Measurements from ENCODE around the gene LSS. TPM values are rescaled to one million over a fixed set of nuclear protein-coding genes. Genes with fewer than 3 reads are reported as not detected.
"Not testable (repeated sequence)": the region's sequence is repeated elsewhere in the genome, so short reads cannot be mapped to it uniquely, and the experiment has no call there.

LSS gene
- total RNA-seq, 2 donors from 2014 or later, result 65.6 to 140 TPM

- intact Hi-C loops (cut with DNase I, micrococcal nuclease), result no loop called here
- no peak for DNase-seq
- ATAC-seq, result no peak
These were observed 34.7 kb downstream of the LSS start for GRCh38 chr21:46193829-46194373.

DNA sequence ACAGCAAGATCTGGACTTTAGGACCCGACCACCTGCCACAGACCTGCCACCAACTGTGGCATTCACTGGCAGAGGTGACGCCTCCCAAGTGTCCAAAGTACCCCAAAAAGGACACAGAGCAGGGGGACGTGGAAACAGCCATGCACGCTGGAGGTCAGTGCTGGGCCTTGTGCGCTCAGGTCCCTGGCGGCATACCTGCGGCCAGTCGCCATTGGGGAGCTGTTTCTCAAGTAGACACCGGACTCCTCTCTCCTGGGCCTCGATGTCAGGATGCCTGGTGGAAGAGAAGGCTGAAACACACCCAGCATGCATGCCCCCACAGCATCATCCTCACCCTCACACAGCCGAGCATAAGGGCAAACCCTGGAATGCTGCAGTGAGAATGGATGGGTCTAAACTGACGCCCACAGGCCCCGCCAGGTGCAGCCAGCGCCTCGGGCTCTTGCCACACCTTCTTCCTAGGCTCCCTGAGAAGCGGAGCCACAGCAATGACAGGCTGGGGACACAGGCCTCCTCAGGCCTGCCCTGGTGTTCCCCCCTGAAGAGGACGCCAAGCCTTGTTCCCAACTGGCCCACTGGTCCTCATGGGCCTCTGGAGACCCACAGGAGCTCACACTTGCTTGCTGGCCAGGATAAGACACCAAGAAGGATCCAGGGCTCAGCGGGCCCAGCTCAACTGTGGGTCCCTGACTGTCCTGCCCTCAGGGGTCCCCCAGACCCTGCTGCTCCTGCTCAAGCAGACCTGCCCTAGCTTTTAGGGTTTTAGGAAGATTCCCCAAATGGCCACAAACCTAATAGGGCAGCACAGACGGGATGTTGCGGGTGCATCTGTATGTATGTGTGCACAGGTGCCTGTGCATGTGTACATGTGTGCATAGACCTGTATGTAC is 36.6 kb downstream of the LSS start:
- intact Hi-C loops (cut with DNase I, micrococcal nuclease), result no loop called here
- DNase-seq (no peak), ATAC-seq (no peak)

GRCh38 chr21:46191257-46191685 is 37.3 kb downstream of the LSS start:
- DNase-seq (no peak), ATAC-seq (no peak)
- intact Hi-C loops (cut with DNase I, micrococcal nuclease), result no loop called here

DNA sequence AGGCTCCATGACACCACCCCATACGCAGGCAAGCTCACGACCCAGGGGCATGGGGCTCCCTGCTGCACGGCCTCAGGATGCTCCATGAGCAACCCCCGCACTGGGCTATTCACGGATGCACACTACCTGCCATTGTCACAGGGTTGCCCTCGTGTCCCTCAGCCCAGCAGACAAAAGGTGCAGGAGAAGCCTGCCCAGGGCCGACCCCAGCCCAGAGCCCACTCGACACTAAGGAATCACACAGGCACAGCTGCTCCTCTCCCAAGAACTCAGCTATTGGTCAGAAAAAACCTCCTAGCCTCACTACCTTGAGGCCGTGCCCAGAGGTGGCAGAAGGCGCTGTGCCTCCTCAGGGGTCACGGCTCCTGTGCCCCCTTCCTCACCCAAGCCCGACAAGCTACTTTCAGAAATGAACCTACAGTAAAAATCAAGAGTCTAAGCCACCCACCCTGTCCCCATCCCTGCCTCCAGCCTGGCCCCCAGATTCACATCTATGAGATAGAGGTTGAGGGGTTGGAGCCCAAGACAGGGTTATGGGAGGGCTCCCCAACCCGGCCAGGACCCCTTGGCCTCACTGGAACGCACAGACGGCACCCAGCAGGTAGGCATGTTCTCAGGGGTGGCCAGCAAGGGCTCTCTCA is 38.0 kb downstream of the LSS start:
- DNase-seq (no peak), ATAC-seq (no peak)
- intact Hi-C loops (cut with DNase I, micrococcal nuclease), result no loop called here

GRCh38 chr21:46189959-46190490 is 38.5 kb downstream of the LSS start:
- intact Hi-C loops (cut with DNase I, micrococcal nuclease), result no loop called here
- DNase-seq, result no peak
- ATAC-seq, result no peak

DNA sequence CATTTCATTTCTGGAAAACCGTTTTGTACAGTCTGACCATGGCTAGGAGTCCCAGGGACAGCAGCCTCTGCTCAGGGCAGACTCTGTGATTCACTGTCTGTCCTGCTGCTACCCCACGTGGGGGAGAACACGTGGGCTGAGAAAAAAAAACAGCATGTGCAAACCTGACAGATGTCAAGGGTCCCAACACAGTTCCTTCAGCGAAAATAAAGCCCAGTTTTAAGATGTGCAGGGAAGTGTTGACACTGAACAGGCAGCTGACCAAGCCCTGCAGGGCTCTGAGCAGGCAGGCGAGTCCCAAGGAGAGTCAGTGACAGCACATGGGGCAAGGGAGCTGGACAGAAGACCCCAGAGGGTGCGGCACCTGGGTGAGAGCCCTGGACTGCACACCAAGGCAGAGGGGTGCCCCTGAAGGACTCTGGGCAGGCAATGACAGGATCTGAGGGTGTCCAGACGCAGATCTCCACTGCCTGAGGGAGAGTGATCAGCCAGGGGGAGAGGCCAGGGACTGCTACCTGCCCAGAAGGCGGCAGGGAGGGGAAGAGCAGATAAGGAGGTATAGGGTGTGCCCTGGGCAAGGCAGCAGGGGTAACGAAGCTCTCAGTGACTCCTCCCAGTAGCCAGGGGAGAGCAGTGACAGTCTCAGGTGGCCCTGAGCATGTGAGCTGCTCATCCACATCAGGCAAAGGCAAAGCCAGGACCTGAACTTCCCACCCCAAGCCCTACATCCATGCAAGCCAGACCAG is 39.2 kb downstream of the LSS start:
- ATAC-seq (no peak), DNase-seq (no peak)
- intact Hi-C loops (cut with DNase I, micrococcal nuclease), result no loop called here

GRCh38 chr21:46188226-46189212 is 40.1 kb downstream of the LSS start:
- DNase-seq (no peak), ATAC-seq (no peak)
- intact Hi-C loops (cut with DNase I, micrococcal nuclease), result no loop called here

DNA sequence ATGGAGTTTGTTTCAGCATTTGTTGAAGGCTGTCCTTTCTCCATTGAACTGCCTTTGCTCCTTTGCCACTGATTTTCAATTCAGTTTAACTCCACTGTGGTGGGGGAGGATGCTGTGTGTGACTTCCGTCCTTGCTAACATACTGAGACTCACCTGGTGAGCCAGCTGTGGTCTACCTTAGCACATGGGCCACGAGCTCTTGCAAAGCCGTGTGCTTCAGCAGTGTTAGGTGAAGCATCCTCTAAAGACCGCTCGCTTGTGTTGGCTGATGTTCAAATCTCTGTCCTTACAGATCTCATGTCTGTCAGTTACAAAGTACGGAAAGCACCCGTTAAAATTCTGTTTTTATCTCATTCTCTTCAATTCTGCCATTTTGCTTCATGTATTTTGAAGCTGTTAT is 40.8 kb downstream of the LSS start:
- DNase-seq (no peak), ATAC-seq (no peak)
- intact Hi-C loops (cut with DNase I, micrococcal nuclease), result no loop called here

DNA sequence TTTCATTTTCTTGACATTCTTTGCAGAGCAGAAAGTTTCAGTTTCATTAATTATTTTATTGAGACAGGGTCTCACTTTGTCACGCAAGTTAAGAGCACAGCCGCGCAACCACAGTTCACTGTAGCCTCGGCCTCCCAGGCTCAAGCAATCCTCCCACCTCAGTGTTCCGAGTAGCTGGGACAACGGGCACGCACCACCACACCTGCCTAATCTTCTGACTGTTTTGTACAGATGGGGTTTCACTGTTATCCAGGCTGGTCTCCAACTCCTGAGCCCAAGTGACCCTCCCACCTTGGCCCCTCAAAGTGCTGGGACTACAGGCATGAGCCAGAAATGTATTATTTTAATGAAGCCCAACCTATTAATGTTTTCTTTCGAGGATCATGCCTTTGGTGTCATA is 41.3 kb downstream of the LSS start:
- intact Hi-C loops (cut with DNase I, micrococcal nuclease), result no loop called here
- ATAC-seq (no peak), DNase-seq (no peak)

GRCh38 chr21:46185716-46186115 is 42.9 kb downstream of the LSS start:
- ATAC-seq (no peak), DNase-seq (no peak)
- intact Hi-C loops (cut with DNase I, micrococcal nuclease), result no loop called here

GRCh38 chr21:46184625-46185555 is 43.7 kb downstream of the LSS start:
- intact Hi-C loops (cut with DNase I, micrococcal nuclease), result no loop called here
- DNase-seq (peak; percentile 86 to 90), ATAC-seq (peak; percentile 82)

- peak; percentile 77 to 79 for DNase-seq
- intact Hi-C loops (cut with DNase I, micrococcal nuclease), result no loop called here
These were observed 44.5 kb downstream of the LSS start, which contains the start of gene SPATC1L for GRCh38 chr21:46183910-46184624. TSS of gene SPATC1L (minus strand) at chr21:46184459. CDS start at chr21:46182816, 1,643 bp downstream.

GRCh38 chr21:46183337-46183909 is 45.2 kb downstream of the LSS start:
- DNase-seq; intact Hi-C loops (cut with DNase I, micrococcal nuclease); ATAC-seq: not testable (repeated sequence)

More at GRCh38 chr21:46183910-46184624, 44.5 kb downstream of the LSS start, which contains the start of gene SPATC1L:
- ATAC-seq, result peak; percentile 75

DNA sequence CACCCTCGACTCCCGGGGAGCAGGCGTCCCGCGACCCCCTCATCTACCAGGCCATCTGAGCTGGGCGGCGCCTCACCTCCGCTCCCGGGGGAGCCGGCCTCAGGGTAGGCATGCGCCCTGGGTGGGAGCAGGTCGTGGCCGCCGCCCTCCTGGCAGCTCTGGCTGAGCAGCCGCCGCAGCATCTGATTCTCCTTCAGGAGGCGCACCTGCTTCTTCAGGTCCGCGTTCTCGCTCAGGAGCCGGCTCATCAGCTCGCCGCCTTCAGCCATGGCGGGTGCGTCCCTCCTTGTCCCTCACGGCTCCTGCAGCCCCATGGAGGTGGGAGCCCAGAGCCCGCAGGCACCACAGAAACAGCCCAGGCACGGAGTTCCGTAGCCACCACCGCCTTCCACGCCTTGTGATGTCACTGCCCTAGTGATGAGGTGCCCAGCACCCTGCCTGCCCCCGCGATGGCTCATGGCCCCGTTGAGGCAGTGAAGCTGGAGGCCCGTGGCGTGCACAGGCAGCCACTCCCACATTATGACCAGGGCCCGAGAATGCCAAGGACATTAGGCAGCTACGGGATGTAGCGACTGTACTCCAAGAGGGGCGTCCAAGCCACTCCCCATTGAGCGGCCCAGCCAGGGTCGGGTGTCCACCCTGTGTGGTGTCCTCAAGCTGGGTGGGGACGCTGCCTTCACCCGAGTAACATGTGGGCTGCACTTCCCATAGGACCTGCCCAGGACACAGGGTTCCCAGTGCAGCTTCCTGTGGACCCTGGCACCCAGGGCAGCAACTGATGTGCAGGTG is 45.8 kb downstream of the LSS start:
- DNase-seq (no peak), ATAC-seq (no peak)
- intact Hi-C loops (cut with DNase I, micrococcal nuclease), result no loop called here

DNA sequence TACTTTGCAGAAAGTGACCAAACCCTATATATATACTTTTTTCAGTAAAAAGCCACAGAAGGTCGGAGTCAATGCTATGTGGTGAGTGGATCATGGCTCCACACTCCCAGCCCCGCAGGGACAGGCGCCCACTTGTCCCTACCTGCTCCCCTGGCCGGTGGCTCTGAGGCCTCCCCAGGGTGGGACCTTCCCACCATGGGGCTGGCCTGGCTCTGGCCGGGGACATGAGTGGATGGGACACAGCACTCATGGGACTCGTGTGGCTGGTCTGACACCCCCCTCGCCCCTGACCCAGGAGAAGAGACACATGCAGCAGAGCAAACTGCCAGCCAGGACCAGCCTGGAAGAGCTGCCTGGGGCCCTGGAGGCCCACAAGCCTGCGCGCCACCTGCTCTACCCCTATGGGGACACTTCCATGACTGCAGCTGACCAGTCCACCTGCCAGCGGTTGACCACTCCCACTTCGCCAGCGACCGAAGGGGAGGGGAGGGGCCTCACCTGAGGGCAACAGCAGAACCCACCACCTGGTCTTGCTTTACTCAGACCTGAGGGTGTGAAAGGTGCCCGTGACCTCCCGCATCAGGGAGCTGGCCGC is 46.5 kb downstream of the LSS start:
- intact Hi-C loops (cut with DNase I, micrococcal nuclease), result no loop called here
- ATAC-seq (no peak), DNase-seq (no peak)

Measured in left colon (tissue), 2 donors.